Stimulated activated CD8-positive, alpha-beta memory T cell treated with anti-CD3 and anti-CD28 coated beads, Interleukin-15, amount 100 ng/mL, for 48 hours (primary cell): Measurements from ENCODE around the gene CAVIN1.
"Not testable (repeated sequence)": the region's sequence is repeated elsewhere in the genome, so short reads cannot be mapped to it uniquely, and the experiment has no call there.

Experiments
- DNase-seq, 2 donors: peaks; one replicate each; pipeline ENCODE4 v3.0.0-alpha.2; 2020; ENCODE audit warnings: low read depth in 2 of 2

CAVIN1 gene

GRCh38 chr17:42429726-42430447, 6.8 kb upstream of the CAVIN1 start:
- DNase-seq = no peak

GRCh38 chr17:42428141-42428944, 5.3 kb upstream of the CAVIN1 start:
- DNase-seq = peak in 1 of 2 donors; percentile 7

- DNase-seq = no peak
Observed at GRCh38 chr17:42424991-42425610, 2.0 kb upstream of the CAVIN1 start.

- DNase-seq = no peak
Observed at GRCh38 chr17:42423766-42424165, 710 bp upstream of the CAVIN1 start.

- DNase-seq = peak in 1 of 2 donors; percentile 15
Observed at GRCh38 chr17:42422412-42422957, 571 bp downstream of the CAVIN1 start.

GRCh38 chr17:42421507-42422338, 1.3 kb downstream of the CAVIN1 start:
- DNase-seq = peak in 1 of 2 donors; percentile 8

GRCh38 chr17:42421136-42421506, 1.9 kb downstream of the CAVIN1 start:
- DNase-seq = no peak

- not testable (repeated sequence) for DNase-seq
Observed at GRCh38 chr17:42417981-42418380, 5.1 kb downstream of the CAVIN1 start.

- peak in 1 of 2 donors; percentile 43 for DNase-seq
Observed at GRCh38 chr17:42414704-42415409, 8.2 kb downstream of the CAVIN1 start.

- DNase-seq = no peak
Observed at GRCh38 chr17:42413464-42414040, 9.5 kb downstream of the CAVIN1 start.

- no peak for DNase-seq
Observed at GRCh38 chr17:42411905-42412679, 11.0 kb downstream of the CAVIN1 start.

- no peak for DNase-seq
Observed at GRCh38 chr17:42411361-42411760, 11.7 kb downstream of the CAVIN1 start.

GRCh38 chr17:42410319-42410685, 12.8 kb downstream of the CAVIN1 start:
- DNase-seq = no peak

GRCh38 chr17:42409523-42410318, 13.3 kb downstream of the CAVIN1 start:
- no peak for DNase-seq

- no peak for DNase-seq
Observed at GRCh38 chr17:42408061-42408460, 15.0 kb downstream of the CAVIN1 start.

- peak in 1 of 2 donors; percentile 25 for DNase-seq
Observed at GRCh38 chr17:42407289-42407836, 15.7 kb downstream of the CAVIN1 start.

- DNase-seq = no peak
Observed at GRCh38 chr17:42406615-42407288, 16.3 kb downstream of the CAVIN1 start.

- peak; percentile 58 to 66 for DNase-seq
Observed at GRCh38 chr17:42405963-42406495, 17.0 kb downstream of the CAVIN1 start.
